ENCODE measurements around the gene NHP2.
"Not testable (repeated sequence)": the region's sequence is repeated elsewhere in the genome, so short reads cannot be mapped to it uniquely, and the experiment has no call there.

Gene NHP2

DNA sequence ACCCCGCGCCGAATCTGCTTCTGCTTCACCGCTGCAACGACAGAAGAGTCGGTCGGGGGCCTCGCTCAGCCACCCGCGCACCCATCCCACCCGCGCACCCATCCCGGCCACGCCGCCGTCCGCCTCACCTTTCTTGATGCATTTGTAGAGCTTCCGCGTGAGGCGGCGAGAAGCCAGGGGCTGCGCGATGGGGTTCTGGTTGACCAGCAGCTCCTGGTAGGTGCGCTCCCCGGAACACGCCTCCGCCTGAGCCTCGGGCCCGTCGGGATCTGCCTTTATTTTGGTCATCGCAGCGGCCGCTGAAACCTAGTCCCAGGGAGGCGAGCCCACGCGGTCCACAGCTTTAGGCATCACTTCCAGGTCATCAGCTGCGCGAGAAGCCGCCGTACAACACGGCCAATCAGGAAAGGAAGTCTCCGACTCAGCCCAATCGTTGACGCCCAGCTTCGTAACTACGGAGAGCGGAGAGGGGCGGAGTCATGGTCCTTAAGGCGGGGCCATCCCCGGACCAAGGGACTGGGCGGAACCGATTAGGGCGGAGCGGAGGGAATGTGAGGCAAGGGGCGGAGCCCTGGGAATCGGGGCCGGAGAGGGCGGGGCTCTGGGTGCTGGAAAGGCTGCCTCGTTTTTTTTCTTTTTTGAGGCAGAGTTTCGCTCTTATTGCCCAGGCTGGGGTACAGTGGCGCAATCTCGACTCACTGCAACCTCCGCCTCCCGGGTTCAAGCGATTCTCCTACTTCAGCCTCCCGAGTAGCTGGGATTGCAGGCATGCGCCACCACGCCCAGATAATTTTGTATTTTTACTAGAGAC is at the start of gene NHP2:
Gene NHP2 (minus strand): TSS at position 356 of the 811 bp plus-strand sequence. CDS start 68 bp downstream, at position 288.
- peak; percentile 99 for DNase-seq

DNA sequence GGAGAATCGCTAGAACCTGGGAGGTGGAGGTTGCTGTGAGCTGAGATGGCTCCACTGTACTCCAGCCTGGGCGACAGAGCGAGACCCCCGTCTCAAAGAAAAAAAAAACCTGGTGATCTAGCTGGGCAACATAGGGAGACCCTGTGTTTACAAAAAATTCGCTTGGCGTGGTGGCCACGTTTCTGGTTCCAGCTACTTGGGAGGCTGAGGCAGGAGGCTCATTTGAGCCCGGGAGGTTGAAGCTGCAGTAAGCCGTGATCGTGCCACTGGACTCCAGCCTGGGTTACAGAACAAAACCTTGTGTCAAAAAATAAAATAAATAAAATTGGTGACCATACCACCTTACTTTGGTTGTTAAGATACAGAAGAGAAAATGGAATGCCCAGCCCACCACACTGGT is 48.9 kb upstream of the NHP2 start:
- DNase-seq: no peak

DNA sequence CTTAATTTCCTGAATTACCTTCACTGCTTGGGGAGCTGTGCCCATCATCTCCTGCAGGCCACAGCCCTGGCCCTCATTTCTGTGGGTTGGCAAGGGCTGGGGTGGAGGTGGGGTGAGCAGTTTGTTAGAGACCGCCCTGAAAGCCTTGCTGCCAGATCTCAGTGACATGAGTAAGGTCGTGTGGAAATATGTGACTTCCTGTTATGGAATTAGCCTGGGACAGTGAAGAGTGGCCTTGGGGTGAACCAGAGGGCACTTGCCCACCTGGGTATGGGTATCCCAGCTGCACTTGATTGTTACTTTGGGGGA is 48.2 kb upstream of the NHP2 start:
- no peak for DNase-seq

DNA sequence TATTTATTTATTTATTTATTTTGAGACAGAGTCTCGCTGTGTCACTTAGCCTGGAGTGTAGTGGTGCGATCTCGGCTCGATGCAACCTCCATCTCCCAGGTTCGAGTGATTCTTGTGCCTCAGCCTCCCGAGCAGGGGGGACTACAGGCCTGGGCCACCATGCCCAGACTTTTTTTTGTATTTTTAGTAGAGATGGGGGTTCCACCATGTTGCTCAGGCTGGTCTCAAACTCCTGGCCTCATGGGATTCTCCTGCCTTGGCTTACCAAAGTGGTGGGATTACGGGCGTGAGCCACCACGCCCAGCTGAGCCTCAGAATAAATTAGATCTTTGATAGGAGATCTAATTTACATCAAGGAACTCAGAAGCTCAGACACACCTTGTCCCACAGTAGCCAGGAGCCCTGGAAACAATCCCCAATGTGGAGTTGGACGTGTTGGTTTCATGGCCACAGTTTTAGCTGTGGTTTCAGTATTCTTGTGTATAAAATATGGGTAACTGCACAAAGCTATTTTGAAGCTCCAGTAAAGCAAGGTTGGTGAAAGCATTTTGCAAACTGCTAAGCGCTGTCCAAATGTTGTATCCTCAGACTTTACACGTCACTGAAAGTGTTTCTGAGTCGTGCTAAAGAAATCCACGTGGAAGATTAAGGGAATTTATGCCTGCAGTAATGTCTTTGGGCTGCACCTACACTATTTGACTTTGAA is 47.7 kb upstream of the NHP2 start:
- no peak for DNase-seq

DNA sequence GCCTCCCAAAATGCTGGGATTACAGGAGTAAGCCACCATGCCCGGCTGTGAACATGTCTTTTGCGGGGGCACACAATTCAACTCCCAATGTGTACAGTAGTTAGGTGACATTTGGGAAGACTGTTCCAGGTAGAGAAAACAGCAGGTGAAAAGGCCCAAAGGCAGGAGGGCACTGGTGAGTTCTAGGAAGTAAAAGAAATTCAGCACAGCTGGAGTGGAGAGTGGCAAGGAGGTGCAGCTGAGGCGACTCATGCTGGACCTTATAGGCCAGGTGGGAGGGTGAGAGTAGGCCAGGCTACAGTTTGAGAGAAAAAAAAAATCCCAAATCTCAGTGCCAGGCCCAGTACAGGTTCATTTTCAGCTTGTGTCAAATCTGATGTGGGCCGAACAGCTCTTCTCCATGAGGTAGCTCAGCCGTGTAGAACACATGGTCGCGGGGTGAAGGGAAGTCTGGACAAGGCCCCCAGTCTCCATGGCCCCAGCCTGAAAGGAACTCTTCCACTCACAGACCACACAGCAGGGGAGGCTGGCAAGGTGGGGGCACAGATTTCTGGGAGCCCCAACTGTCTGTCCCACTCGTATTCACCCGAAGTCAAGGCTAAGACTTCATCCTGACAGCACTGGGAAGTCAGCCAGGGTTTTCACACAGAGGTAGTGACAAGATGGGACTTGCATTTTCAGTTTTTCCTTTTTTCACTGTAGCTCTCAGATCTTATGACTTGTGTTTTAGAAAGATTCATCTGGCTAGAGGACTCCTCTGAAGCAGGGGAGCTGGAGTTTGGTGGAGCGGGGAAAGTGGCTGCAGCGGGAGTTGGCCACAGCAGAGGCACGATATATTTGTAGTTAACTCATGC is 46.1 kb upstream of the NHP2 start:
- DNase-seq: no peak

DNA sequence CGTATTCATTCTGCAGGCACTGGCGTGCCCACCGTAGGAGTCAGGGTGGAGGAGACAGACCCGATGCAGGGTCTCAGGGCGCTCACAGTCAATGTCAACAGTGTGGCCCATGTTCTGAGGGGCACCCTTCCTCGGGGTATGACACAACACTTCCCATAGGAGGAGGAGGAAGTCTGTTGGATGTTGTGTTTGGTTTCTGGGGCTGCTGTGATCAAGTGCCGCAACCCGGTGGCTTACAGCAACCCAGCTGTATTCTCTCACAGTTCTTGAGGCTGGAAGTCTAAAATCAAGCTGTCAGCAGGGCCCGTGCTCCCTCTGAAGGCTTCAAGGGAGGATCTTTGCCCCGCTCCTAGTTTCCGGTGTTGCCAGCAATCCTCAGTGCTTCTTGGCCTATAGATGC is 45.0 kb upstream of the NHP2 start:
- DNase-seq: no peak

DNA sequence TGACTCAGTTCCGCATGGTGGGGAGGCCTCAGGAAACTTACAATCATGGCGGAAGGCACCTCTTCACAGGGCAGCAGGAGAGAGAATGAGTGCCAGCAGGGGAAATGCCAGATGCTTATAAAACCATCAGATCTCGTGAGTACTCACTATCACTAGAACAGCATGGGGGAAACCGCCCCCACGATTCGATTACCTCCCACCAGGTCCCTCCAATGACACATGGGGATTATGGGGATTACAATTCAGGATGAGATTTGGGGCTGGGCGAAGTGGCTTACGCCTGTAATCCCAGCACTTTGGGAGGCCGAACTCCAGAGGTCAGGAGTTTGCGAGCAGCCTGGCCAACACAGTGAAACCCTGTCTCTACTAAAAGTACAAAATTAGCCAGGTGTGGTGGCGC is 44.5 kb upstream of the NHP2 start:
- DNase-seq: not testable (repeated sequence)

DNA sequence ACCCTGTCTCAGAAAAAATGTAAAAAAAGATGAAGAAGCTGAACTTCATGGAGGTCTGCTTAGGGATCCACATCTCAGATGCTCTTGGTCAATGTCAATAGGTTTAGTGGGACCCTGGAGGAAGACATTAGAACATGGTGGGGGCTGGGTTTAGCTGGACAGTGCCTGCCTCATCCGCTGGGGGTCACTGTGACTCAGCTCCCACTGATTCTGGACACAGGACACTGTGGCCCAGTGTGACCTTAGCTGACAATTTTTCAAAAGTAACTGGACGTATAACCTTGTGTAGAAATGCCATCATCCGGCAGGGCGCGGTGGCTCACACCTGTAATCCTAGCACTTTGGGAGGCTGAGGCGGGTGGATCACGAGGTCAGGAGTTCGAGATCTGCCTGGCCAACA is 43.3 kb upstream of the NHP2 start:
- DNase-seq: no peak

DNA sequence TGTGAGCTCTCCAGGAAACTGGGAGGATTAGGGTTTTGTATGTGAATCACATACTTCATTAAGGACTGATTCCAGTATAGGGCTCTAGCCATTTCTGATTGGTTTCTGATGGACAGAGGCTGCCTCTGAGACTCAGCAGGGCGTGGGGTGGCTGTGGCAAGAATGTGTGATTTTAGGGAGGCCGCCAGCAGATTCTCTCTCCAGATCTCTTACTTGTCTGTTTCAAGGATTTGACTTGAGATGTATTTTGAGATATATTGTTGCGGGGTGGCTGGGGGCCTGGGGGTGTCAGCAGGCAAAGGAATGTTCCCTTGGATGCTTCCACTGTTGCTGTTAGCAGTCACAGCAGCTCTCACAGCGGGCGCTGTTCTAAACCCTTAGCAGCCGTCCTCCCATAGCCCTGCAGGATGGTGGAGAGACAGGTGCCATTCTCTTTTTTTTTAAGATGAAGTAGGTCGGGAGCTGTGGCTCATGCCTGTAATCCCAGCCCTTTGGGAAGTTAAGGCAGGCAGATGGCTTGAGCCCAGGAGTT is 42.7 kb upstream of the NHP2 start:
- DNase-seq: no peak

DNA sequence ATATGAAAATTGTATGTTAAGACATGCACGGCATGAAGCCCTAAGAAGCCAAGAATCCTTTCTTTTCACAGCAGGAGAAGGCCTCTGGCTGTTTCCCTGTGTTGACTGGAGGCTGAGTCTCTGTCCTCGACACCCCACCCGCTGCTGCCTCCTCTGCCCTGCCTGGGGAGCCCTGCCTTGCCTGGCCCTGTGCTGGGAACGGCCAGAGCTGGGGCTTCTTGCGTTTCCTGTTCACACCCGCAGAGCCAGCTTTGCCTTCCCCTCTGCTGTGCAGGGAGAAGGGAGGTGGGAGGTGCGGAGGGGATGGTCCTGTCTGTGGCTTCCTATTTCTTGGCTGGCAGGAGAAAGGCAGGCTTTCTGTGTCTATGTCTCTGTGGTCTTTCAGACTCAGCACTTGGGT is 40.3 kb upstream of the NHP2 start:
- DNase-seq: no peak

DNA sequence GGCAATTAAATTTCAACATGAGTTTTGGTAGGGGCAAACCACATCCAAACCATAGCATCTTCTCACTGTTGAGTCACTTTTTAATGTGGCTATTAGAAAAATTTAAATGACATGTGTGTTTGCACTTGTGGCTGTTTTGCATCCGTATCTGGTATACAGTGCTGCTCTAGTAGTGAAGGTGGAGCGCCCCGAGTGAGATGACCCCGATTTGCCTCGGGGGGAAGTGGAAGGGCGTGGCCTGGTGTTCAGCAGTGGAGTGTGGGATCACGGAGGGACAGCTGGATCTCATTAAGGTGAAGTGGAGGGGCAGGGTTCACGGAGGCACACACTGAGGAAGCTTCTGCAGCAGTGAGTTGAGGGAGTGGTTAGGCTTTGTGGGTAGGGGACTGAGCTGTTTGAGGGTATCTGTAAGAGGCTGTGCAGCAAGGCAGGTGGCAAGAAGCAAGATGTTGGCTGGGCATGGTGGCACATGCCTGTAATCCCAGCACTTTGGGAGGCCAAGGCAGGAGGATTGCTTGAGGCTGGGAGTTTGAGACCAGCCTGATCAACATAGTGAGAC is 39.6 kb upstream of the NHP2 start:
- DNase-seq: no peak

DNA sequence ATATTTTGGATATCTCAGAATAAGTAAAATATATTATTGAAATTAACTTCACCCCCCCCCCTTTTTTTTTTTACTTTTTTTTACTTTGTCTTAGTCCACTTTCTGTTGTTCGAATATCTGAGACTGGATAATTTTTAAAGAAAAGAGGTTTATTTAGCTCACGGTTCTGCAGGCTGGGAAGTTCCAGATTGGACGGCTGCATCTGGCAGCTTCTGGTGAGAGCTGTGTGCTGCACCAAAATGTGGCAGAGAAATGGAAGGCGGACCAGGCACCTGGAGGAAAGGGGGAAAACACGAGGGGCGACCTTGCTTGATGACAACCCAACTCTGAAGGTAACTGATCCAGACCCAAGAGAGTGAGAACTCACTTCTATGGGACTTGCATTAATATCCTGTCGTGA is 39.1 kb upstream of the NHP2 start:
- no peak for DNase-seq

DNA sequence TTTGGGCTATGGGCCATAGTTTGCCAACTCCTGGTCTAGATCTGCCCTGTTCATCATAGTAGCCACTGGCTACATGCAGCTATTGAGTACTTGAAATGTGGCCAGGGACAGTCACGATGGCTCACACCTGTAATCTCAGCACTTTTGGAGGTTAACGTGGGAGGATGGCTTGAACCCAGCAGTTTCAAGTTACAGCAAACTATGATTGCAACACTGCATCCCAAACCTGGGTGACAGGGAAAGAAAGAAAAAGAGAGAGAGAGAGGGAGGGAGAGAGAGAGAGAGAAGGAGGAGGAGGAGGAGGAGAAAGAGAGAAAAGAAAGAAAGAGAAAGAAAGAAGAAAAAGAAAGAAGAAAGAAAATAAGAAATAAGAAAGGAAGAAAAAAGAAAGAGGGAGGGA is 38.6 kb upstream of the NHP2 start:
- no peak for DNase-seq

DNA sequence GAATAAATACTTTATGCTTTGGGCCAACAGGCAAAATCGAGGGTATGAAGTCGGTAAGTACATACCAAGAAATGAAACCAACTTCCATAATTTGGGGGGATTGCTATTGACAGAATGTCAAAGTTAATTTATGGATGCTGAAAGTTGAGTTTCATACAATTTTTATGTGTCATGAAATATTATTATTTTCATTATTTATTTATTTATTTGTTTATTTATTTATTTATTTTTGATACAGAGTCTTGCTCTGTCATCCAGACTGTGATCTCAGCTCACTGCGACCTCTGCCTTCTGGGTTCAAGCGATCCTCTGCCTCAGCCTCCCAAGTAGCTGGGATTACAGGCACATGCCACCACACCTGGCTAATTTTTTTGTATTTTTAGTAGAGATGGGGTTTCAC is 38.0 kb upstream of the NHP2 start:
- DNase-seq: no peak

DNA sequence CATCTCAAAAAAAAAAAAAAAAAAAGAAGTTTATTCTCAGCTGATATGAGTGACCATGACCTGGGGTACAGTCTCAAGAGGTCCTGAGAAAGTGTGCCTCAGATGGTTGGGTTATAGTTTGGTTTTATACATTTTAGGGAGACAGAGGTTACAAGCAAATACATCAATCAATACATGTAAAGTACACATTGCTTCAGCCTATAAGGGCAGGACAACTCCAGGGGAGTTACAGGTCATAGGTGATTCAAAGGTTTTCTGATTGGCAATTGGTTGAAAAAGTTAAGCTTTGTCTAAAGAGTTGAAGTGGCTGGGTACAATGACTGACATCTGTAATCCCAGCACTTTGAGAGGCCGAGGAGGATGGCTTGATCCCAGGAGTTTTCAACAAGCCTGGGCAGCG is 35.7 kb upstream of the NHP2 start:
- DNase-seq: no peak

DNA sequence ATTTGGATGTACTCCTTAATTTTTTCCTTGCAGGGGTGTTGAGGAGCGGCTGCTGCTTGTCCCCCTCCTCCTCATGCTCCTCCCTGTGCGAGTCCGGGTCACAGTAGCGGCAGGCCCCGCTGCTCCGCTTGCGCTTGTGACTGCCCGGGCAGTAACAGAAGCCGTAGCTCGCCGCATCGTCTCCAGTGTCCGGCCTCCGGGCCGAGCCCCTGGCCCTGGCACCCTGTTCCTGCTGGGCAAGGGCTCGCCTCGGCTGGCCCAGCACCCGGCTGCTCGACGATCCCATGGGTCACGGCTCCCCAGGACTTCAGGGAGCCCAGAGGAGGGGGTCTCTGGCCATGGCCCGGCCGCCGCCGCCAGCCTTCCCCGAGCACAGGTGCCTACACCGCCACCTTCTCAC is 33.3 kb upstream of the NHP2 start, which contains the start of gene GMCL2:
Gene GMCL2 (minus strand): TSS at position 358 of the 400 bp plus-strand sequence. CDS start 72 bp downstream, at position 286.
- DNase-seq: no peak

DNA sequence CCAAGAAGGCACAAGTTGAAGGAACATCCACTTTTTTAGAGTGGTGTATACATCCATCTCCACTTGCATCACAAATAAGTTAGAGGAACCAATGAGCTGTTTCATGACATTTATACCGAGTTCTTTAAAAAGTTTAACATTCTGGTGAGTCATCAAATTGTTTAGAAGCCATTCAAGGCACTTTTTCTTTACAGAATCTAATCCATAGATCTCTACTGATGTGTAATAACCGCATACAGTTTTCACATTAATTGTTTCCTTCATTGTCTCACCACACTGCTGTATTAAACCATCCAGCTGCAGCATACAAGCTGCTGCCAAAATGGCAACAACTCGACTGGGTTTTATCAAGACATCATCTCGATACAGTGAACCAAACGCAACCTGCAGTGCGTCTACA is 32.7 kb upstream of the NHP2 start:
- DNase-seq: no peak

DNA sequence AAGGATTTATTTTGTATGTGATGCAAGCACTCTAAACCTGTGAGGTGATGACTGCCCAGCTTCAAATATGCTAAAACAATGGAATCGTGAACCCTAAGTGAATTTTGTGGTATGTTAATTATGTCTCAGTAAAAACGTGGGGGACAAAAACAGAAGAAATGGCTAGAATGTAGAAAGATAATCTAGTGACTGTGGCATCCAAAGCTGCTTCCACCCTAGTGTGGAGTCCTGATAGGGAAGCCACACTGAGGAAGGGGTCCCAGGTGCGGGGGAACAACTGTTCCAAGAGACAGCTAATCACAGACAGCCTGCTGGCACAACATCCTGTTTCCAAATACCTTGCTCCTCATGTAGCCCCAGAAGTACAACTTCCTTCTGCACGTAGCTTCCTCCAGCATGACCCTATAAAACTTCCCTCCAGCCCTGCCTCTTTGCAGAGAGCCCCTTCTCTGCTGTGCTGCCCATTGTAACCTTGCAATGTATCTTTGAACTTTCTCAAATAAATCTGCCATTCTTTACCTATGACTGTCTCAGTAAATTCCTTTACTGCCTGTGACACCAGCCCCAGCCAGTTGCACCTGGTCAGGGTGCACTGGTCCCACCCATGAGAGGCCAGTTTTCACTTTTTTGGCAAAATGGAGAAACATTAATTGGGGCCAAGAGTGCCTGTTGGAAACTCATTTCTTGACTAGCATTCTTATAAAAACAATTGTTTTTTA is 28.6 kb upstream of the NHP2 start:
- no peak for DNase-seq

DNA sequence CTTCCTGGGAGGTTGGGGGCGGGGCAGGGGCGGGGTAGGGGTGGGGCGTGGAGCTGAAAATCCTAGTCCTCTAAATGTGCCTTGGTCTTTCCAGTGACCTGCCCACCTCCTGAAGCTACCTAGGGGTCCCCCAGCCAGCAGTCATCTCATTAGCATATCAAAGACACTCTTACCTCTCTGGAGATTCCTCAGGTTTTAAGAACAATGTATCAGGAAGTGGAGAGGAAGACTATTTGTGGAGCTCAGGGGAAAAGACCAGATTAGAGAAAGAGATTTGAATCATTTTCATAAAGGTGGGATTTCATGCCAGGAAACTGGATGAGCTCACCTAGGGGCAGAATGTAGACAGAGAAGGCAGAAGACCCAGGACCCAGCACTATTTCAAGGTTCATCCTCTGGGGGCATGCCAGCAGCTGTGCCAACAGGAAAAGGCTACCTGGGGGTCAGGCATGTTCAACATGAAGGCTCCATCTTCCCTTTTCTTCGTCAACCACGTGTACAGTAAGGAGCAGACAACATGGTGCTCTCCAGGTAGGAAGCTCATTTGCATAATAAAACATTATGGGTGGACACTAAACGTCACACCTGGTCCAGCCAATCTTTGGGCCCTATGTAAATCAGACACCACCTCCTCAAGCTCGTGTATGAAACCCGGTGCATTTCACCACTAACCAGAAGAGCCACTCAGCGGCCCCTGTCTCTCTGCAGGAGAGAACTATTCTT is 26.6 kb upstream of the NHP2 start:
- no peak for DNase-seq

DNA sequence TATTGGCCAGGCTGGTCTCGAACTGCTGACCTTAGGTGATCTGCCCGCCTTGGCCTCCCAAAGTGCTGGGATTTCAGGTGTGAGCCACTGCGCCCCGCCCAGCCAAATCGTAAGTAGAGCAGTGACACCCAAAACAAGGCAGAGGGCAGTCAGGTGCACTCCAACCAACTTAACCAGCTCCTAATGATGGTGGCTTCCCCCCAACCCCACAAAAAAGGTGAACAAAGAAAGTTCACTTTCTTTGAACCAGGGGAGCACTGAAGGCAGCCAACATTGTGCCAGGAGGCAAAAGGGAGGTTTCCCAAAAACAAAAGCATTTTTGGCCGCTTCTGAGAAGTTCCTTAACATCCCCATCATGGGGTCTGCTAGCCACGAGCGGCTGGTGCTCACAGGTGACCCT is 23.9 kb upstream of the NHP2 start:
- no peak for DNase-seq

DNA sequence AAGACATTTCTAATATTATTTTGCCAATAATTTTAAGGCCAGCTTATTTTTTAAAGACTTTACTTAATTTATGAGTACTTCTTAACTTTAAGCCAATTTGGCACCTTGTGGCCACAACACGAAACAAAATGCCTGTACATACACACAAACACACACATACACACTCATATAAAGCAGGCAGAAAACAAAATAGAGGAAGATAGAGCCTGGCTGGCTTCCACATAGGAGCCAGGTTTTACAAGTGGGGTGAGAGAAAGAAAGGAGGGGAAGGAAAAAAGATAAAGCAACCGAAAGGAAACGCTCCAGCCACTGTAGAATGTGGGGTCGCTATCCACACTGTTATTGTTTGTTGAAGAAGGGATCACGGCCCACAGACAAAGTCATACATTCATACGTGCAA is 23.1 kb upstream of the NHP2 start:
- no peak for DNase-seq

DNA sequence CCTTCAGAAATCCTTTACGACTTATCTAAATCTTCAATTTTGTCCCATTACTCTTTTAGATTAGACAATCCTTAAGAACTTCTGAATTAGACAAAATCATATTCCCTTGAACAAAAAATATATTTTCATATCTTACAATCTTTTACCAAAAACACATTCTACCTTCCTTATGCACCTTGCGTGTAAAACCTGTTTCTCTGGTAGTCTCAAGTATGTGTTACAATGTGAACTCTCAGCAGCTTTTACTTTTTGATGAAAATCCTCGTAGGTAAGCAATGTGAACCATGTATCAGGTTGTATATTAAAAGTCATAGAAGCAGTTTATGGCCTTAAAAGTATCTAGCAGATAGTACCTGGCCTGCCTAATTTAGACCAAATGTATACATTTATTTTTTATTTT is 20.8 kb upstream of the NHP2 start:
- DNase-seq: no peak
